ENCODE data around the gene HMCN2. TPM values are rescaled to one million over a fixed set of nuclear protein-coding genes. Genes with fewer than 3 reads are reported as not detected.

The HMCN2 gene
- total RNA-seq, 6 experiments from 2014 or later, result 0.31 to 2.0 (median 1.1) TPM

DNA sequence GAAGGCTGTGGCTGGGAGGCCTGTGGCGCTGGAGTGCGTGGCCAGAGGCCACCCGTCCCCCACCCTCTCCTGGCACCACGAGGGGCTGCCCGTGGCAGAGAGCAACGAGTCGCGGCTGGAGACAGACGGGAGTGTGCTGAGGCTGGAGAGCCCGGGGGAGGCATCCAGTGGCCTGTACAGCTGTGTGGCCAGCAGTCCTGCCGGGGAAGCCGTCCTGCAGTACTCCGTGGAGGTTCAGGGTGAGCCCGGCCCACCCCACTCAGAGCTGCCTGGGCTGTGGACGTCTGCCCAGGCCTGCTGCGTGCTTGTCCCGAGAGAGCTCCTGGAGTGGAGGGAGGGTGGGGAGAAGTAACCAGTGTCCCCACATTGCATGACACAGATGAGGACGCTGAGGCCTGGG lies 89.2 kb downstream of the HMCN2 start:
- Histone ChIP-seq H3K4me3 (no peak overlapping the region), H3K27ac (no peak overlapping the region), H3K36me3 (no peaks in the 10 kb centered on the region), H3K4me1 (no peaks in the 10 kb centered on the region), H3K27me3 (no peaks in the 10 kb centered on the region), H3K9me3 (no peaks in the 10 kb centered on the region)
- no CpG with 5 or more reads among the region's 18 CpGs for WGBS (ENCODE audit: insufficient coverage, low coverage, low lambda C conversion rate, missing lambda C conversion rate)
- DNase-seq, result no peak
- intact Hi-C loops (cut with DNase I), result no loop called here
- ATAC-seq, result no peak
- no peak for TF ChIP-seq CTCF (IDR thresholded peaks at IDR 0.05)
- no peak for TF ChIP-seq POLR2A (IDR thresholded peaks at IDR 0.05)

- Histone ChIP-seq H3K36me3 (no peaks in the 10 kb centered on the region), H3K4me1 (no peaks in the 10 kb centered on the region), H3K27ac (no peak overlapping the region), H3K4me3 (no peak overlapping the region), H3K27me3 (no peaks in the 10 kb centered on the region), H3K9me3 (no peaks in the 10 kb centered on the region)
- intact Hi-C loops (cut with DNase I), result no loop called here
- WGBS (ENCODE audit: insufficient coverage, low coverage, low lambda C conversion rate, missing lambda C conversion rate), result 80% methylated on average over 2 of the region's 13 CpGs
- TF ChIP-seq CTCF (IDR thresholded peaks at IDR 0.05) (no peak), POLR2A (IDR thresholded peaks at IDR 0.05) (no peak)
- DNase-seq (no peak), ATAC-seq (no peak)
Observed at GRCh38 chr9:130356033-130356432, 90.5 kb downstream of the HMCN2 start.

- intact Hi-C loops (cut with DNase I), result no loop called here
- DNase-seq (no peak), ATAC-seq (no peak)
- H3K27me3 ChIP-seq, result no peaks in the 10 kb centered on the region
- no peaks in the 10 kb centered on the region for H3K9me3 ChIP-seq
- H3K4me1 ChIP-seq, result no peaks in the 10 kb centered on the region
- no peak for TF ChIP-seq POLR2A (IDR thresholded peaks at IDR 0.05)
- WGBS (ENCODE audit: insufficient coverage, low coverage, low lambda C conversion rate, missing lambda C conversion rate), result 50% methylated on average over 1 of the region's 1 CpG
- no peaks in the 10 kb centered on the region for H3K36me3 ChIP-seq
- H3K27ac ChIP-seq, result no peak overlapping the region
- no peak overlapping the region for H3K4me3 ChIP-seq
Observed at GRCh38 chr9:130356877-130357584, 91.5 kb downstream of the HMCN2 start.

DNA sequence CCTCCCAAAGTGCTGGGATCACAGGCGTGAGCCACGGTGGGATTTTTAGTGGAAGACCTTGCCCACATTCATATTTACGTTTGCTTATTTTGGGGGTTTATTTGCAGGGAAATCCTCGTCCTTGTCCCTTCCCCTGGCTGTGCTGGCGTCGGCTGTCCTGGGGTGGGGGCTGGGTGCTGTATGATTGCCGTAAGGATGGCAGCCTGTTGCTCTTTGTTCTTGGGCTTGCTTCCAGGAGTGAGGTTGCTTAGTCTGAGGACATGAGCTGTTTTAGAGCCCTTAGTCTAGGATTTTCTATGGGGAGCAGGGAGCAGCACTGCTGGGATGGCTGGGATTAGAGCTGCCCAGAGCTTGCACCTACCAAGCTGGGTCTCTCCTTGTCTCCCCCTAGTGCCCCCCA lies 93.4 kb downstream of the HMCN2 start:
- H3K4me3 ChIP-seq, result no peak overlapping the region
- no peaks in the 10 kb centered on the region for H3K27me3 ChIP-seq
- 82% methylated on average over 7 of the region's 7 CpGs for WGBS (ENCODE audit: insufficient coverage, low coverage, low lambda C conversion rate, missing lambda C conversion rate)
- TF ChIP-seq CTCF (IDR thresholded peaks at IDR 0.05) (no peak), POLR2A (IDR thresholded peaks at IDR 0.05) (no peak)
- no peaks in the 10 kb centered on the region for H3K4me1 ChIP-seq
- ATAC-seq (no peak), DNase-seq (no peak)
- H3K36me3 ChIP-seq, result no peaks in the 10 kb centered on the region
- intact Hi-C loops (cut with DNase I), result no loop called here
- no peak overlapping the region for H3K27ac ChIP-seq
- no peaks in the 10 kb centered on the region for H3K9me3 ChIP-seq

DNA sequence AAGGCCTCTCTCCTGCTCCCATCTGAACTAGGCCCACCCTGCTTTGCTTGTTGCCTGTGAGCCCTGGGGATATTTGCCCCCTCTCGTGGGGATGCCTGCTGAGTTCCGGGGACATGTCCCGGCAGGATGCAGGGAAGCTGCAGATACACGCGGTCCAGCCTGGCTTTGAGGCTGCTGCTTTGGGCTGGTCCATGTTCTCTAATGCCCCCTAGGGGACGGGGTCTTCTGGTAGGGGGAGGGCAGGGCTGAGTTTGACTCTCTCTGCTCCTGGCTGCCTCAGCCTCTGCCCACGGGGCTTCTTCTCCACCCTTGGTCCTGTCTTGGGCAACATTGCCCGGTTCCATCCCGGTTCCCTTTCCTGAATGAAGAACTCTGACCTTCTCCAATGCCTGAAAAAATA lies 94.3 kb downstream of the HMCN2 start:
- Histone ChIP-seq H3K9me3 (no peaks in the 10 kb centered on the region), H3K4me3 (no peak overlapping the region), H3K27ac (no peak overlapping the region), H3K36me3 (no peaks in the 10 kb centered on the region), H3K4me1 (no peaks in the 10 kb centered on the region), H3K27me3 (no peaks in the 10 kb centered on the region)
- ATAC-seq (no peak), DNase-seq (no peak)
- WGBS (ENCODE audit: insufficient coverage, low coverage, low lambda C conversion rate, missing lambda C conversion rate), result no CpG with 5 or more reads among the region's 9 CpGs
- intact Hi-C loops (cut with DNase I), result no loop called here
- TF ChIP-seq POLR2A (IDR thresholded peaks at IDR 0.05) (no peak), CTCF (IDR thresholded peaks at IDR 0.05) (no peak)

Data from right lobe of liver (tissue), 6 donors.